Motor neuron (in vitro differentiated cells): ENCODE measurements around the gene CFAP210. TPM values are rescaled to one million over a fixed set of nuclear protein-coding genes. Genes with fewer than 3 reads are reported as not detected.

Source experiments
- ATAC-seq, 8 experiments: fragments of 200-7000 bp; cut with Tn5 transposase; replicated peaks in 6 of 8; 2 replicates each; pipeline ENCODE4 v1.8.0; 2021; ENCODE audit warnings: mild to moderate bottlenecking in 8 of 8, moderate library complexity in 8 of 8
- H3K27ac ChIP-seq, 2 donors: fragments of 250-450 bp; sonication (Bioruptor Pico); 2 replicates each; pipeline ENCODE4 v1.9.0; 2021; ENCODE audit warnings: antibody characterized with exemption in 2 of 2, mild to moderate bottlenecking in 2 of 2, moderate library complexity in 1 of 2
- H3K4me1 ChIP-seq, 2 donors: fragments of 250-450 bp; sonication (Bioruptor Pico); replicated peaks in 1 of 2; 2 replicates each; pipeline ENCODE4 v1.6.1; 2021; ENCODE audit warnings: antibody characterized with exemption in 2 of 2, mild to moderate bottlenecking in 2 of 2, moderate library complexity in 1 of 2
- H3K4me3 ChIP-seq, 5 donors: fragments of 250-450 bp; sonication (Bioruptor Pico); 2 replicates each; pipeline ENCODE4 v1.9.0; 2021; ENCODE audit warnings: antibody characterized with exemption in 5 of 5, mild to moderate bottlenecking in 5 of 5, moderate library complexity in 4 of 5
- WGBS, 10 experiments: fragments of 450-650 bp; shearing (Covaris generic); methylation state at CpG; one replicate each; pipeline ENCODE4 v1.0.0; 2022; 5-methylcytosine and 5-hydroxymethylcytosine counted together
- in situ Hi-C, 9 experiments: fragments of 400-800 bp; cut with MboI; loops; one replicate each; pipeline ENCODE4 v1.15.0; 2021; ENCODE audit warnings: low sequenced_read_pairs in 9 of 9, low pct_unique_long_range_greater_than_20kb in 2 of 9; ENCODE audit not compliant: unreplicated experiment in 9 of 9
- total RNA-seq, 8 experiments: library from RNA; unstranded; fragments of 300-600 nt; gene quantifications; 2 replicates each; pipeline versions ENCODE4 v1.2.3 to v1.2.4, GENCODE V29; 2022

Gene CFAP210
- total RNA-seq, 8 experiments from 2014 or later = 0.10 to 14.7 (median 1.8) TPM; not detected in 1

DNA sequence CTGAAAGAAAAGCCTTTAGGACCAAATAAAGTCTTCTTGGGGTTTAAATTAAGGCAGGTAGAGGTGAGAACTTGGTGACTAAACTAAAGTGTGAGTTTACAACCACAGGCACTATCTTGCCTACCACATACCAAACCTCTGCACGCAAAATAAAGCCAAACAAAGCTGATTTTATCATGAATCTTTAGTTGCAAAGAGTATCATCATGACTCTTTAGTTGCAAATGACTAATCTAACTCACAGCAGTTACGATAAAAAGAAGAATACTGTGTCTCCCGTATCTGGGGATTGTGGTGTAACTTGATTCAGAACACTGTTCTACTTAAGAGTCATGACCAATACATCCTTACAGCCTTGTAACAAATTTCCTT is 11.2 kb downstream of the CFAP210 start:
- no peaks in the 10 kb centered on the region for H3K4me1 ChIP-seq
- WGBS, 10 experiments = 14 to 100% (median 72%) methylated on average over 1 to 3 of the region's 3 CpGs; no CpG with 5 or more reads in 2 of the 10 experiments
- H3K27ac ChIP-seq = no peak overlapping the region
- peak in 1 of 8 experiments; percentile 29 for ATAC-seq
- in situ Hi-C loops = no loop called here
- H3K4me3 ChIP-seq = no peak overlapping the region

GRCh38 chr2:169676850-169677249 is 17.4 kb downstream of the CFAP210 start:
- no peak for ATAC-seq
- in situ Hi-C loops = no loop called here
- 38 to 100% (median 79%) methylated on average over 1 to 6 of the region's 6 CpGs for WGBS, 10 experiments

GRCh38 chr2:169676357-169676756 is 17.8 kb downstream of the CFAP210 start:
- no peaks in the 10 kb centered on the region for H3K4me1 ChIP-seq
- H3K4me3 ChIP-seq = no peak overlapping the region
- H3K27ac ChIP-seq = no peak overlapping the region
- no peak for ATAC-seq
- 11 to 96% (median 31%) methylated on average over 1 to 3 of the region's 3 CpGs for WGBS, 10 experiments
- in situ Hi-C loops = no loop called here

More at GRCh38 chr2:169676850-169677249, 17.4 kb downstream of the CFAP210 start:
- Histone ChIP-seq H3K4me3 (no peak overlapping the region), H3K4me1 (no peaks in the 10 kb centered on the region), H3K27ac (no peak overlapping the region)

- in situ Hi-C loops = no loop called here
- Histone ChIP-seq H3K27ac (no peak overlapping the region), H3K4me1 (no peaks in the 10 kb centered on the region), H3K4me3 (no peak overlapping the region)
- no peak for ATAC-seq
- WGBS, 10 experiments = 17 to 100% (median 88%) methylated on average over 1 to 2 of the region's 2 CpGs; no CpG with 5 or more reads in 4 of the 10 experiments
Observed at GRCh38 chr2:169673921-169674320, 20.3 kb downstream of the CFAP210 start.

DNA sequence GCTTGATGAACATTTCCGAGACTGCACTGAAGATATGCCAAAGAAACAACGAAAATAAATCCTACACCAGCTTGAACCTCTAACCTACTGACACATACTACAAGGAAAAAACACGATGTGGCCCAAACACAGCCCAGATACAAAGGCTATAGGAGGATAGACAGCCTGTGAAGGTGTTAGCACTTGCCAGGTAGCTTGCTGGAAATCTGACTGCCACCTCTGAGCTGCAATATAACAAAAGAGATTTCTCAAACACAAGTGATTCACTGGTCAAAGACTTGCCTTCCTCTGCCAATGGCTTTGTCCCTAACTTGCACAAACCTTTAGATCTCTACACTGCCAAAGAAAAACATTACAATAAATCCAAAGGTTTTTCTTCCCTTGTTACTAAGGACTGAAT is 21.1 kb downstream of the CFAP210 start:
- no peaks in the 10 kb centered on the region for H3K4me1 ChIP-seq
- no peak overlapping the region for H3K27ac ChIP-seq
- no peak overlapping the region for H3K4me3 ChIP-seq
- 0 to 100% (median 53%) methylated on average over 1 to 3 of the region's 3 CpGs; no CpG with 5 or more reads in 1 of the 10 experiments for WGBS, 10 experiments
- ATAC-seq = no peak
- in situ Hi-C loops = no loop called here

DNA sequence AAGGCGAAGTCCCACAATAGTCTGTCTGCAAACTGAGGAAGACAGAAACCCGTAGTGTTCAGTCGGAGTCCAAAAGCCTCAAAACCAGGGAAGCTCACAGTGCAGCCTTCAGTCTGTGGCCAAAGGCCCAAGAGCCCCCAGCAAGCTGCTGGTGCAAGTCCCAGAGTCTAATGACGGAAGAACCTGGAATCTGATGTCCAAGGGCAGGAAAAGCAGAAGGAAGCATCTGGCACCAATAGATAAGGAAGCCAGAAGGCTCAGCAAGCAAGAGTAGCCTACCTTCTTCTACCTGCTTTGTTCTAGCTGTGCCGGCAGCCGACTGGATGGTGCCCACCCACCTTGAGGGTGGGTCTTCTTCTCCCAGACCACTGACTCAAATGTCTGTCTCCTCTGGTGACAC is 21.8 kb downstream of the CFAP210 start:
- Histone ChIP-seq H3K4me3 (no peak overlapping the region), H3K4me1 (no peaks in the 10 kb centered on the region), H3K27ac (no peak overlapping the region)
- 10 to 100% (median 80%) methylated on average over 1 to 4 of the region's 6 CpGs; no CpG with 5 or more reads in 1 of the 10 experiments for WGBS, 10 experiments
- no peak for ATAC-seq
- in situ Hi-C loops = no loop called here

GRCh38 chr2:169670937-169671336 is 23.3 kb downstream of the CFAP210 start:
- no peak overlapping the region for H3K4me3 ChIP-seq
- in situ Hi-C loops = no loop called here
- ATAC-seq = peak in 1 of 8 experiments; percentile 27
- 16 to 100% (median 82%) methylated on average over 2 to 4 of the region's 4 CpGs; no CpG with 5 or more reads in 1 of the 10 experiments for WGBS, 10 experiments
- no peaks in the 10 kb centered on the region for H3K4me1 ChIP-seq
- no peak overlapping the region for H3K27ac ChIP-seq

DNA sequence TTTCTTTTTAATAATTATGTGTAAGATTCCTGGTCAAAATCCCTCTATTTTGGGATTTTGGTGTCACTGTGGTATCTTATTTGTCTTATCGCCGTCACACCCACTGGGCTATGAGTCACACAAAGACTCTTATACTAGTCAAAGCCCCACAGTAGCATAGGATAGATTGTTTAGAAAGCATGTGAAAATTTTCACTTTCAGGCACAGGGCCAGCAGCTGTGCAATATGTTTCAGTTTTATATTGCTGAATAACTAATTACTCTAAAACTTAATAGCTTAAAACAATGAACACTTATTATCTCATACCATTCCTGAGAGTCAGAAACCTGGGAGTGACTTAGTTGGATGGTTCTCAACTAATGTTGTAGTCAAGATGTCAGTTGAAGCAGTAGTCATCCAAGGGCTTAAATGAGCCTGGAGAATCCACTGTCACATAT is 24.0 kb downstream of the CFAP210 start:
- H3K27ac ChIP-seq = no peak overlapping the region
- 25 to 100% (median 91%) methylated on average over 2 of the region's 2 CpGs; no CpG with 5 or more reads in 2 of the 10 experiments for WGBS, 10 experiments
- peak in 2 of 8 experiments; percentile 61 to 74 for ATAC-seq
- in situ Hi-C loops = no loop called here
- no peaks in the 10 kb centered on the region for H3K4me1 ChIP-seq
- H3K4me3 ChIP-seq = no peak overlapping the region

DNA sequence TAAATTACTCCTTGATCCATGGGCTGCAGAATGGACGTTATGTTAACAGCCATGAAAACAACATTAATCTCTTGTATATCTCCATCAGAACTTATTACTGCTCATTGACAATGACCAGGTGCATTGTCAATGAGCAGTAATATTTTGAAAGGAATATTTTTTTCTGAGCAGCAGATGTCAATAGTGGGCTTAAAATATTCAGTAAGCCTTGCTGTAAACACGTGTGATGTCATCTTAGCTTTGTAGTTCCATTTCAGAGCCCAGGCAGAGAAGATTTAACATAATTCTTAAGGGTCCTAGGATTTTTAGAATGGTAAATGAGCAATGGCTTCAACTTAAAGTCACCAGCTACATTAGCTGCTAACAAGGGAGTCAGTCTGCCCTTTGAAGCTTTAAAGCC is 26.6 kb downstream of the CFAP210 start:
- Histone ChIP-seq H3K4me3 (no peak overlapping the region), H3K27ac (no peak overlapping the region), H3K4me1 (no peaks in the 10 kb centered on the region)
- in situ Hi-C loops = no loop called here
- ATAC-seq = no peak
- 0 to 86% (median 6%) methylated on average over 1 to 2 of the region's 2 CpGs; no CpG with 5 or more reads in 1 of the 10 experiments for WGBS, 10 experiments

GRCh38 chr2:169664978-169665930 is 29.0 kb downstream of the CFAP210 start:
- in situ Hi-C loops = no loop called here
- ATAC-seq = peak in 2 of 8 experiments; percentile 14 to 22
- Histone ChIP-seq H3K4me3 (no peak overlapping the region), H3K27ac (no peak overlapping the region), H3K4me1 (peaks cover 0 to 9% of the 10 kb centered on the region in 2 donors)
- WGBS, 10 experiments = 0 to 71% (median 53%) methylated on average over 1 of the region's 1 CpG; no CpG with 5 or more reads in 4 of the 10 experiments

DNA sequence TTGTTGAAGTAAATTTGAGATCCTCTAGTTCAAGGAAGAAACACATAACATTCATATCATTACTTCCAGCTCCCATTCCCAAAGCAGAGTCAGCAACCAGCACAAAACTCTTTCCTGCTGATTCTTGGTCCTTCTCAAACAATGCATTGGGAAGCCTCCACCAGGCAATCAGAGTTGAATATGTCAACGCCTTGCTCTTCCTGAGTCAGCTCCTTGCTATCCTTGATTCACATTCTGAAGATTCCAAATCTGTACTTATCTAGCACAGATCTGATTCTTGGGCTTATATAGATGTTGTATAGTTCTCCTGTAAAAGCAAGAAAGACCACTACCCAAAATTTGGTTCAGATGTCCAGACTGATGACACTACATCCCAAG is 29.6 kb downstream of the CFAP210 start:
- WGBS, 10 experiments = 78 to 100% (median 86%) methylated on average over 1 of the region's 1 CpG; no CpG with 5 or more reads in 4 of the 10 experiments
- in situ Hi-C loops = no loop called here
- Histone ChIP-seq H3K27ac (no peak overlapping the region), H3K4me3 (no peak overlapping the region), H3K4me1 (peaks cover 0 to 9% of the 10 kb centered on the region in 2 donors)
- ATAC-seq = peak in 2 of 8 experiments; percentile 29 to 31

DNA sequence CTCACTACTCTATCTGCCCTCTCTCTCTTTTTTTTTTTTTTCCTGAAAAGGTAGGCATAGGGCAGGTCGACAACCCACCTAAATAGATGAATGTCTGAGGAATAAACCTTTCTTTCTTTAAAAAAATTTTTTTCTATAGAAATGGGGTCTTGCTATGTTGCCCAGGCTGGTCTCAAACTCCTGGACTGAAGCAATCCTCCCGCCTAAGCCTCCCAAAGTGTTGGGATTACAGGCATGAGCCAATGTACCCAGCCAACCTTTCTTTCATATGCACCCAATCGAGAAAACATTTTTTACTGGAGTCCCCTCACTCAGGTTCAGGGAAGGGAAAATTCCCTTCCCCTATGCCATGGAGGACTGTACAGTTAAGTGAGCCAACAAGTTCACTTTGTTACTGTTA is 31.0 kb downstream of the CFAP210 start:
- 38 to 100% (median 64%) methylated on average over 1 to 3 of the region's 3 CpGs; no CpG with 5 or more reads in 2 of the 10 experiments for whole genome bisulfite sequencing, 10 experiments
- no peak for ATAC-seq
- no peak overlapping the region for H3K4me3 ChIP-seq
- H3K4me1 ChIP-seq = peaks cover 0 to 9% of the 10 kb centered on the region in 2 donors
- in situ Hi-C loops = no loop called here
- no peak overlapping the region for H3K27ac ChIP-seq

DNA sequence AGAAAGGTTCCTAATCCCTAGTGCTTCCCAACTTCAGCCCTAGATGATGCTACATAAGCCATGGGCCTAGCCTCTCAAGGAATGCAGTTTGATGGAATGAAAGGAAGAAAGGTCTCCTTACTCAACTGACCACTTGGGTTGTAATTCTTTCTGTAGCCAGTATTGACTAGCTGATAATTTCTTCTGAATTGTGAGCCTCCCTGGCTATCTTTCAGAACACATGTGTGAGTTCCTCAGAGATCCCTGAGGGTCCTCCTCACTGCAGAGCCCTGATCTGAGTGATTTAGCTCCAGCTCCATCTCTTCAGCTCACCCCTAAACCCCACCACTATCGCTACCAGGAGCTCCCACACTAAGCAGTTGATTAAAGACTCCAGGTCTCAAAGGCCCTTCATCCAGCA is 31.5 kb downstream of the CFAP210 start:
- no peak overlapping the region for H3K4me3 ChIP-seq
- H3K27ac ChIP-seq = no peak overlapping the region
- ATAC-seq = no peak
- in situ Hi-C loops = no loop called here
- 83 to 100% (median 100%) methylated on average over 1 of the region's 1 CpG; no CpG with 5 or more reads in 6 of the 10 experiments for WGBS, 10 experiments
- peaks cover 0 to 9% of the 10 kb centered on the region in 2 donors for H3K4me1 ChIP-seq
